IMR-90 (cell line): ENCODE data around the gene RAB8B. TPM values are rescaled to one million over a fixed set of nuclear protein-coding genes. Genes with fewer than 3 reads are reported as not detected.

Experiments used
- ATAC-seq: fragments of 200-7000 bp; cut with Tn5 transposase; 2 replicates; pipeline ENCODE4 v1.9.1; 2020; ENCODE audit warnings: low read depth, mild to moderate bottlenecking, moderate library complexity
- BruUV-seq: library from RNA; stranded (reverse); fragments of 400-500 nt; replicated peaks from 2 replicates; lab custom pipeline; 2021; lab: Mats Ljungman, UMichigan
- CTCF ChIA-PET: fragments of 300-600 bp; formaldehyde crosslinking; extraction: SDS; loops from one replicate; lab custom pipeline; 2021; ENCODE audit warnings: antibody characterized with exemption; lab: Yijun Ruan, JAX
- POLR2A ChIA-PET: fragments of 300-600 bp; sonication (Branson Sonifier 250); formaldehyde crosslinking; loops from one replicate; lab custom pipeline; 2022; ENCODE audit warnings: antibody characterized with exemption; ENCODE audit not compliant: unreplicated experiment; lab: Charles Lee
- DNase-seq: peaks from one replicate; pipeline ENCODE4 v3.0.0; 2013
- H2AFZ ChIP-seq: replicated peaks from 2 replicates; pipeline ENCODE3; 2013; ENCODE audit warnings: low read length, mild to moderate bottlenecking; ENCODE audit not compliant: poor library complexity
- H2AK5ac ChIP-seq: 2 replicates; pipeline ENCODE4 v1.6.1; 2013; ENCODE audit warnings: low read depth, low read length, inconsistent platforms
- H2AK9ac ChIP-seq: replicated peaks from 2 replicates; pipeline ENCODE3; 2013; ENCODE audit warnings: mild to moderate bottlenecking, low read depth, low read length, moderate library complexity; ENCODE audit not compliant: poor library complexity
- H2BK120ac ChIP-seq: 2 replicates; pipeline ENCODE4 v1.6.1; 2013; ENCODE audit warnings: low read depth, low read length, inconsistent platforms
- H2BK15ac ChIP-seq: 3 replicates; pipeline ENCODE4 v1.6.1; 2013; ENCODE audit warnings: low read depth, low read length, inconsistent platforms
- H2BK20ac ChIP-seq: 2 replicates; pipeline ENCODE4 v1.6.1; 2013; ENCODE audit warnings: low read depth, mild to moderate bottlenecking, inconsistent platforms, low read length, moderate library complexity
- H2BK5ac ChIP-seq: 2 replicates; pipeline ENCODE4 v1.6.1; 2013; ENCODE audit warnings: mild to moderate bottlenecking, low read depth, low read length, inconsistent platforms; ENCODE audit not compliant: poor library complexity, severe bottlenecking
- H3K14ac ChIP-seq: replicated peaks from 2 replicates; pipeline ENCODE4 v1.6.1; 2013; ENCODE audit warnings: low read depth, low read length, inconsistent platforms
- H3K18ac ChIP-seq: 2 replicates; pipeline ENCODE4 v1.6.1; 2013; ENCODE audit warnings: low read depth, low read length, control low read depth
- H3K23ac ChIP-seq: 2 replicates; pipeline ENCODE4 v1.6.1; 2013; ENCODE audit warnings: low read depth, low read length, inconsistent platforms
- H3K27ac ChIP-seq: 2 replicates; pipeline ENCODE4 v1.5.1; 2013; ENCODE audit warnings: mild to moderate bottlenecking, control low read depth, low read length; ENCODE audit not compliant: insufficient read depth
- H3K27me3 ChIP-seq: 2 replicates; pipeline ENCODE4 v1.6.1; 2013; ENCODE audit warnings: low read length; ENCODE audit not compliant: control insufficient read depth, insufficient read depth
- H3K36me3 ChIP-seq: 2 replicates; pipeline ENCODE4 v1.6.1; 2013; ENCODE audit warnings: low read length, mixed read lengths; ENCODE audit not compliant: control insufficient read depth, insufficient read depth
- H3K4ac ChIP-seq: 2 replicates; pipeline ENCODE4 v1.6.1; 2013; ENCODE audit warnings: low read depth, low read length, inconsistent platforms
- H3K4me1 ChIP-seq: 2 replicates; pipeline ENCODE4 v1.6.1; 2013; ENCODE audit warnings: low read length, mixed read lengths; ENCODE audit not compliant: control insufficient read depth, insufficient read depth
- H3K4me2 ChIP-seq: 2 replicates; pipeline ENCODE4 v1.6.1; 2013; ENCODE audit warnings: low read depth, mild to moderate bottlenecking, control low read depth, low read length, moderate library complexity
- H3K4me3 ChIP-seq: 2 replicates; pipeline ENCODE4 v1.5.1; 2013; ENCODE audit warnings: low read depth, mild to moderate bottlenecking, control low read depth, low read length, moderate library complexity; ENCODE audit not compliant: insufficient read depth
- H3K56ac ChIP-seq: 2 replicates; pipeline ENCODE4 v1.6.1; 2013; ENCODE audit warnings: low read length, inconsistent platforms; ENCODE audit not compliant: insufficient read depth; ENCODE audit errors: extremely low read depth
- H3K79me1 ChIP-seq, 2 experiments: 2 replicates each; pipeline ENCODE4 v1.6.1; 2013; ENCODE audit warnings: low read length in 2 of 2, inconsistent platforms in 1 of 2, low read depth in 1 of 2
- H3K9ac ChIP-seq: 2 replicates; pipeline ENCODE4 v1.6.1; 2013; ENCODE audit warnings: low read depth, low read length, control low read depth
- H3K9me1 ChIP-seq: 2 replicates; pipeline ENCODE4 v1.6.1; 2013; ENCODE audit warnings: low read length, inconsistent platforms; ENCODE audit not compliant: insufficient read depth
- H3K9me3 ChIP-seq: 2 replicates; pipeline ENCODE4 v1.6.1; 2013; ENCODE audit warnings: low read length; ENCODE audit not compliant: control insufficient read depth, insufficient read depth
- H4K20me1 ChIP-seq: 2 replicates; pipeline ENCODE4 v1.6.1; 2013; ENCODE audit warnings: low read length, inconsistent platforms; ENCODE audit not compliant: insufficient read depth
- H4K5ac ChIP-seq: 2 replicates; pipeline ENCODE4 v1.6.1; 2013; ENCODE audit warnings: mild to moderate bottlenecking, low read depth, low read length, control low read depth
- H4K8ac ChIP-seq, 2 experiments: 2 replicates each; pipeline ENCODE4 v1.6.1; 2013; ENCODE audit warnings: low read depth in 2 of 2, low read length in 2 of 2, control low read depth in 1 of 2, inconsistent platforms in 1 of 2
- H4K91ac ChIP-seq: 2 replicates; pipeline ENCODE4 v1.6.1; 2013; ENCODE audit warnings: low read depth, low read length, inconsistent platforms; ENCODE audit not compliant: insufficient read depth
- CHD1 ChIP-seq: IDR thresholded peaks from 2 replicates; pipeline ENCODE4 v1.6.1; 2012; ENCODE audit warnings: low read depth, low read length, improper control_type of control experiment
- CTCF ChIP-seq: conservative IDR thresholded peaks from 2 replicates; pipeline ENCODE4 v1.5.1; 2012; ENCODE audit warnings: mild to moderate bottlenecking, low read depth, low read length, improper control_type of control experiment
- ELK1 ChIP-seq: fragments of 150-350 bp; IDR thresholded peaks from 2 replicates; pipeline ENCODE4 v1.6.1; 2016; ENCODE audit warnings: low read depth, mild to moderate bottlenecking, low read length, moderate library complexity, borderline replicate concordance
- MAFK ChIP-seq: IDR thresholded peaks from 2 replicates; pipeline ENCODE4 v1.6.1; 2012; ENCODE audit warnings: low read depth, low read length, improper control_type of control experiment
- MAZ ChIP-seq: IDR thresholded peaks from 2 replicates; pipeline ENCODE4 v1.6.1; 2012; ENCODE audit warnings: low read depth, mild to moderate bottlenecking, low read length, improper control_type of control experiment, moderate library complexity, borderline replicate concordance
- MXI1 ChIP-seq: IDR thresholded peaks from 2 replicates; pipeline ENCODE4 v1.6.1; 2012; ENCODE audit warnings: low read depth, mild to moderate bottlenecking, low read length, moderate library complexity, borderline replicate concordance
- NFE2L2 ChIP-seq: fragments of 150-350 bp; IDR thresholded peaks from 2 replicates; pipeline ENCODE4 v1.6.1; 2016; ENCODE audit warnings: low read depth, mild to moderate bottlenecking, low read length
- POLR2A ChIP-seq: IDR thresholded peaks from 2 replicates; pipeline ENCODE4 v1.6.1; 2012; ENCODE audit warnings: mild to moderate bottlenecking, low read depth, low read length
- RAD21 ChIP-seq: IDR thresholded peaks from 2 replicates; pipeline ENCODE4 v1.6.1; 2012; ENCODE audit warnings: low read length, improper control_type of control experiment
- RCOR1 ChIP-seq: IDR thresholded peaks from 2 replicates; pipeline ENCODE4 v1.6.1; 2012; ENCODE audit warnings: mild to moderate bottlenecking, low read length, improper control_type of control experiment; ENCODE audit not compliant: insufficient replicate concordance
- RFX5 ChIP-seq: IDR thresholded peaks from 2 replicates; pipeline ENCODE4 v1.8.0; 2012; ENCODE audit warnings: low read depth, mild to moderate bottlenecking, low read length, moderate library complexity
- SMC3 ChIP-seq: fragments of 150-350 bp; IDR thresholded peaks from 2 replicates; pipeline ENCODE4 v1.6.1; 2016; ENCODE audit warnings: low read depth, mild to moderate bottlenecking, antibody characterized with exemption, low read length, moderate library complexity
- USF2 ChIP-seq: fragments of 150-350 bp; IDR thresholded peaks from 2 replicates; pipeline ENCODE4 v1.6.1; 2017; ENCODE audit warnings: mild to moderate bottlenecking, antibody characterized with exemption, low read length, low read depth
- WGBS, 2 experiments: methylation state at CpG; one replicate each; pipeline versions ENCODE4 v1.1.5 to v1.1.7; 2013; ENCODE audit warnings: missing lambda C conversion rate in 2 of 2; ENCODE audit not compliant: insufficient read length in 1 of 2; ENCODE audit errors: extremely low coverage in 2 of 2; 5-methylcytosine and 5-hydroxymethylcytosine counted together
- dilution Hi-C: fragments of 300-500 bp; cut with HindIII; formaldehyde crosslinking; loops from one replicate; pipeline ENCODE4 v1.14.3; 2018; ENCODE audit warnings: low sequenced_read_pairs; ENCODE audit not compliant: unreplicated experiment
- in situ Hi-C: fragments of 300-500 bp; cut with MboI; formaldehyde crosslinking; loops from 3 replicates; pipeline ENCODE4 v1.14.3; 2019; ENCODE audit warnings: low sequenced_read_pairs, inconsistent platforms, mixed read lengths
- intact Hi-C: fragments of 100-400 bp; cut with micrococcal nuclease; formaldehyde crosslinking; loops from 2 replicates; pipeline ENCODE4 v1.10.0; 2022
- polyA plus RNA-seq, 3 experiments: library from polyadenylated mRNA; depleted of rRNA; stranded (reverse); fragments of >200 nt; gene quantifications; 2 replicates each; pipeline ENCODE4 v1.2.3, GENCODE V29; 2012; ENCODE audit warnings: low replicate concordance in 1 of 3
- total RNA-seq: library from RNA; depleted of rRNA; stranded (reverse); fragments of >200 nt; gene quantifications from 2 replicates; pipeline ENCODE4 v1.2.3, GENCODE V29; 2012

RAB8B gene
- total and polyA plus RNA-seq, 2 of the 4 experiments (the other 2 are of a cell fraction) = 19.4 to 29.4 TPM

GRCh38 chr15:63211092-63211490, 21.7 kb downstream of the RAB8B start:
- no peak overlapping the region for H3K27ac ChIP-seq
- H3K4me2 ChIP-seq = no peak overlapping the region
- ChIA-PET POLR2A (interaction anchor here (0.6 kb wide), 1 partner anchor 78 kb away, joined by 3 read pairs; no protein-coding TSS in a partner anchor), CTCF (no interaction called here)
- no peak overlapping the region for H3K9ac ChIP-seq
- dilution Hi-C loops (no loop called here), intact Hi-C loops (no loop called here), in situ Hi-C loops (no loop called here)
- peaks cover 1% of the 10 kb centered on the region; the same call in 1 of the 2 replicates for H3K36me3 ChIP-seq
- no peaks in the 10 kb centered on the region for H3K27me3 ChIP-seq
- no peak overlapping the region; the same call in 1 of the 2 replicates for H4K5ac ChIP-seq
- no peak overlapping the region for H3K4ac ChIP-seq
- TF ChIP-seq CHD1 (no peak), RCOR1 (no peak), RAD21 (no peak), MXI1 (no peak), ELK1 (no peak), NFE2L2 (no peak), RFX5 (no peak), MAFK (no peak), MAZ (no peak), USF2 (no peak), POLR2A (no peak), CTCF (no peak), SMC3 (no peak)
- H4K91ac ChIP-seq = no peak overlapping the region
- no CpG with 5 or more reads among the region's 3 CpGs for WGBS, 2 experiments
- H3K56ac ChIP-seq = no peak overlapping the region
- H2BK120ac ChIP-seq = no peak overlapping the region; the same call in 1 of the 2 replicates
- BruUV-seq = no TSS peak
- H2AFZ ChIP-seq = no peak overlapping the region
- peaks cover 14% of the 10 kb centered on the region for H3K4me1 ChIP-seq
- H3K9me1 ChIP-seq = peaks cover 4% of the 10 kb centered on the region
- peaks cover 31 to 66% of the 10 kb centered on the region in 2 experiments for H3K79me1 ChIP-seq
- H2BK15ac ChIP-seq = no peak overlapping the region
- no peaks in the 10 kb centered on the region for H3K9me3 ChIP-seq
- no peak overlapping the region; a peak in 1 of 4 replicates for H4K8ac ChIP-seq
- no peak overlapping the region for H3K18ac ChIP-seq
- H2BK20ac ChIP-seq = no peak overlapping the region
- peaks cover 5% of the 10 kb centered on the region; the same call in 1 of the 2 replicates for H4K20me1 ChIP-seq
- no peak overlapping the region for H3K14ac ChIP-seq
- no peak overlapping the region for H2AK9ac ChIP-seq
- H2AK5ac ChIP-seq = no peak overlapping the region
- ATAC-seq = no peak
- H3K23ac ChIP-seq = no peak overlapping the region
- DNase-seq = no peak
- H2BK5ac ChIP-seq = peak overlapping the region; percentile 35
- no peak overlapping the region for H3K4me3 ChIP-seq
